HL-60 (cell line): ENCODE results near the gene ZNF112.

ENCODE experiments used
- DNase-seq, 2 experiments: peaks; one replicate each; pipeline ENCODE4 v3.0.0-alpha.2; 2010 to 2020; ENCODE audit warnings: low read depth in 1 of 2, low spot score in 1 of 2
- H3K27ac ChIP-seq: fragments of 250-450 bp; sonication (Bioruptor Pico); replicated peaks from 2 replicates; pipeline ENCODE4 v1.5.1; 2020; ENCODE audit warnings: mild to moderate bottlenecking, moderate library complexity
- H3K27me3 ChIP-seq: fragments of 250-450 bp; sonication (Bioruptor Pico); 2 replicates; pipeline ENCODE4 v1.5.1; 2021; ENCODE audit warnings: mild to moderate bottlenecking, moderate library complexity; ENCODE audit not compliant: insufficient read depth, poor library complexity, severe bottlenecking
- H3K4me3 ChIP-seq: replicated peaks from 2 replicates; pipeline ENCODE4 v1.5.1; 2011; ENCODE audit warnings: mild to moderate bottlenecking, control low read depth, low read length; ENCODE audit not compliant: insufficient read depth
- GABPA ChIP-seq: IDR thresholded peaks from 2 replicates; pipeline ENCODE4 v1.6.1; 2012; ENCODE audit warnings: low read depth
- POLR2AphosphoS5 ChIP-seq: IDR thresholded peaks from 2 replicates; pipeline ENCODE4 v1.6.1; 2012; ENCODE audit warnings: low read depth
- SPI1 ChIP-seq: IDR thresholded peaks from 2 replicates; pipeline ENCODE4 v1.6.1; 2012; ENCODE audit warnings: low read depth, mild to moderate bottlenecking, borderline replicate concordance
- TF ChIP-seq, protein P1 (sequence below): IDR thresholded peaks from one replicate; pipeline ENCODE4 v1.5.1; 2011; ENCODE audit warnings: low read length, control low read depth, inconsistent platforms; ENCODE audit not compliant: insufficient read depth
- TF ChIP-seq, protein P2 (sequence below): IDR thresholded peaks from 2 replicates; pipeline ENCODE4 v1.6.1; 2012; ENCODE audit warnings: low read depth; ENCODE audit not compliant: insufficient replicate concordance

The ZNF112 gene

DNA sequence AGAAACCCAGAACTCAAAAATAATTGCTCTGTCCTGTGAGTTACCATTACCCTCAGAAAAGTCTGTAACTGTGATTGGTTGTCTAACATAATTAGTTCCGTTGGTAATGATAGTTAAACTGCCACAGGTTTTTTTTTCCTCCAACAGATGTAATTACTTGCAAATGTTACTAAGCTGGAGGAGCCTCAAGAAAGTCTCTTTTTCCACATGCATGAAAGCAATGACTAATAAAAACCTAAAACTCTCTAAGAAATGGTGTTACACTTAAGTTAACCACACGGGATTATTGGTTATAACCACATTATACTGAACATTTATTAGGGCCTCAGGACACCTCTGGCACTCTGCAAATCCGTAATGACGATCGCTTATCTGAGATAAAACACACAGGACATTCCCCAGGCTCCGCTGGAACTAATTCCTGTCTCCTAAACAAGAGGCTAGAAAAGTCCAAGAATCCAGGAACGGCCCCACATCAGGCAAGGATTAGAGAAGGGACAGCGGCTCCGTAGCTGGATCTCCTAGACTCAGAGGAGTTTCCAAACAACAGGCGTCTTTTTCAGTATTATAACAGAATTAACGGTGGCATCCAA is 52.4 kb downstream of the ZNF112 start:
- TF ChIP-seq, protein P1, sequence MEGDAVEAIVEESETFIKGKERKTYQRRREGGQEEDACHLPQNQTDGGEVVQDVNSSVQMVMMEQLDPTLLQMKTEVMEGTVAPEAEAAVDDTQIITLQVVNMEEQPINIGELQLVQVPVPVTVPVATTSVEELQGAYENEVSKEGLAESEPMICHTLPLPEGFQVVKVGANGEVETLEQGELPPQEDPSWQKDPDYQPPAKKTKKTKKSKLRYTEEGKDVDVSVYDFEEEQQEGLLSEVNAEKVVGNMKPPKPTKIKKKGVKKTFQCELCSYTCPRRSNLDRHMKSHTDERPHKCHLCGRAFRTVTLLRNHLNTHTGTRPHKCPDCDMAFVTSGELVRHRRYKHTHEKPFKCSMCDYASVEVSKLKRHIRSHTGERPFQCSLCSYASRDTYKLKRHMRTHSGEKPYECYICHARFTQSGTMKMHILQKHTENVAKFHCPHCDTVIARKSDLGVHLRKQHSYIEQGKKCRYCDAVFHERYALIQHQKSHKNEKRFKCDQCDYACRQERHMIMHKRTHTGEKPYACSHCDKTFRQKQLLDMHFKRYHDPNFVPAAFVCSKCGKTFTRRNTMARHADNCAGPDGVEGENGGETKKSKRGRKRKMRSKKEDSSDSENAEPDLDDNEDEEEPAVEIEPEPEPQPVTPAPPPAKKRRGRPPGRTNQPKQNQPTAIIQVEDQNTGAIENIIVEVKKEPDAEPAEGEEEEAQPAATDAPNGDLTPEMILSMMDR = no peak
- TF ChIP-seq POLR2AphosphoS5 = no peak
- TF ChIP-seq, protein P2, sequence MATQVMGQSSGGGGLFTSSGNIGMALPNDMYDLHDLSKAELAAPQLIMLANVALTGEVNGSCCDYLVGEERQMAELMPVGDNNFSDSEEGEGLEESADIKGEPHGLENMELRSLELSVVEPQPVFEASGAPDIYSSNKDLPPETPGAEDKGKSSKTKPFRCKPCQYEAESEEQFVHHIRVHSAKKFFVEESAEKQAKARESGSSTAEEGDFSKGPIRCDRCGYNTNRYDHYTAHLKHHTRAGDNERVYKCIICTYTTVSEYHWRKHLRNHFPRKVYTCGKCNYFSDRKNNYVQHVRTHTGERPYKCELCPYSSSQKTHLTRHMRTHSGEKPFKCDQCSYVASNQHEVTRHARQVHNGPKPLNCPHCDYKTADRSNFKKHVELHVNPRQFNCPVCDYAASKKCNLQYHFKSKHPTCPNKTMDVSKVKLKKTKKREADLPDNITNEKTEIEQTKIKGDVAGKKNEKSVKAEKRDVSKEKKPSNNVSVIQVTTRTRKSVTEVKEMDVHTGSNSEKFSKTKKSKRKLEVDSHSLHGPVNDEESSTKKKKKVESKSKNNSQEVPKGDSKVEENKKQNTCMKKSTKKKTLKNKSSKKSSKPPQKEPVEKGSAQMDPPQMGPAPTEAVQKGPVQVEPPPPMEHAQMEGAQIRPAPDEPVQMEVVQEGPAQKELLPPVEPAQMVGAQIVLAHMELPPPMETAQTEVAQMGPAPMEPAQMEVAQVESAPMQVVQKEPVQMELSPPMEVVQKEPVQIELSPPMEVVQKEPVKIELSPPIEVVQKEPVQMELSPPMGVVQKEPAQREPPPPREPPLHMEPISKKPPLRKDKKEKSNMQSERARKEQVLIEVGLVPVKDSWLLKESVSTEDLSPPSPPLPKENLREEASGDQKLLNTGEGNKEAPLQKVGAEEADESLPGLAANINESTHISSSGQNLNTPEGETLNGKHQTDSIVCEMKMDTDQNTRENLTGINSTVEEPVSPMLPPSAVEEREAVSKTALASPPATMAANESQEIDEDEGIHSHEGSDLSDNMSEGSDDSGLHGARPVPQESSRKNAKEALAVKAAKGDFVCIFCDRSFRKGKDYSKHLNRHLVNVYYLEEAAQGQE = no peak
- no peak for TF ChIP-seq SPI1
- no peak for TF ChIP-seq GABPA
- no peak for DNase-seq
- peak overlapping the region; percentile 91 for H3K4me3 ChIP-seq
- H3K27ac ChIP-seq = peak overlapping the region; percentile 58
- no peaks in the 10 kb centered on the region for H3K27me3 ChIP-seq

DNA sequence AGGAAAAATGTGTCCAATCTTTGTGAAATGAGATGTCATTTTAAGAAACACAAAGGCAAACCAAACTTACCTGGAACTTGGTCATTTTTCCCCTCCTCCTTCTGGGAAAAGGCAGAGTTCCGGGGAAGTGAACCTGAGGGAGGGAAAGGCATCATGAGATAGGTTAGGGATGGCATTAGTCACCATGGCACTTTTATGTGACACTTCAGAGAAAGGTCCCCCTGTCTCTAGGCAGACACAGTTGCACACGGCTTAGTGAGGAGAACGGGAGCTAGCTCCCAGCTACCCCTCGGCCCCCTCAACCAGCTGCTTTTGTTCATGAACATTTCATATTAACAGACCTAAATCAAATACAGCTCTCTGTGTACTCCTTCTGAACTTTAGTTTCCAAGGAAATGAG is 53.2 kb downstream of the ZNF112 start:
- no peak overlapping the region for H3K27ac ChIP-seq
- H3K27me3 ChIP-seq = no peaks in the 10 kb centered on the region
- no peak overlapping the region for H3K4me3 ChIP-seq
- TF ChIP-seq, protein P1 = no peak
- TF ChIP-seq GABPA = no peak
- DNase-seq = no peak

DNA sequence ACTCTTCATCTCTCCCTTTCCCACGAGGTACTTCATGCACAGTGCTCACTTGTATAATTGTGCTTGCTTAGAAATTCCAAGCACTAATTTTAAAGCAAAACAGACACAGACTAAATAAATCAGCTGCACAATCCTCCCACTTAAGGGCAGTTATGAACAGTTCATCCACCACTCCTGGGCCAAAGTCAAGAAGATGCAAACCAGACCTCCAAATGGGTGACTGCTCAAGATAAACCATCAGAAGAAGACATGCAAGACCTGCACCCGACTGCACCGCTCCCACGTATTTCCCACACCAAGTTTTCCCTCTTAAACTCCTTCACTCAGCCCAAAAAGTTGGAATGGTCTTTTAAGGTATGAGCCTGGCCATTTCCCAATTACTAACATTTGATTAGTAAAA is 71.5 kb downstream of the ZNF112 start:
- DNase-seq = no peak
- no peak overlapping the region for H3K4me3 ChIP-seq
- H3K27ac ChIP-seq = no peak overlapping the region
- TF ChIP-seq SPI1 = no peak
- TF ChIP-seq GABPA = no peak
- TF ChIP-seq POLR2AphosphoS5 = no peak
- TF ChIP-seq, protein P1 = no peak
- TF ChIP-seq, protein P2 = no peak
- no peaks in the 10 kb centered on the region for H3K27me3 ChIP-seq

DNA sequence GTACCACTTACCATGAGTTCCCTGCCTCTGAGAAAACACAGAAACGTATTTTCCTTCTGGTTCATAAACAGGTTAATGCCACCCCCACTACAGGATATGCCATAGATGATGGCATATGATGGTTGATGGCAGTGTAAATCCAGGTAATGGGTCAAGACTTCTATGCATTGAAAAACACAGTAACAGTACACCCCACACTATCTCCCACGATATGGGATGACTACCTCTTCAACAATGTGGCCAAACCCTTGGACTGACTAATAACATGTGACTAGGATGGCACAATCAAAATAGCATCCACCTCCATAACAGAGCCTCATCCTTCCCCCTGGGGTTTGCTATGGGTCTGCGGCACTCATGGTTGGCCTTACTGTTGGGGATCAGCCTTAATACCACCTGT is 73.6 kb downstream of the ZNF112 start:
- TF ChIP-seq SPI1 (no peak), GABPA (no peak), POLR2AphosphoS5 (no peak)
- TF ChIP-seq, protein P1 = no peak
- TF ChIP-seq, protein P2 = no peak
- H3K27me3 ChIP-seq = no peaks in the 10 kb centered on the region
- H3K27ac ChIP-seq = no peak overlapping the region
- DNase-seq = no peak
- no peak overlapping the region for H3K4me3 ChIP-seq
